Sigmoid colon (tissue), 7 donors: Measurements from ENCODE around the gene PBX3. TPM values are rescaled to one million over a fixed set of nuclear protein-coding genes. Genes with fewer than 3 reads are reported as not detected.

Experiments used
- DNase-seq: peaks from one replicate; pipeline ENCODE4 v3.0.0-alpha.2; 2019
- H3K27ac ChIP-seq, 4 donors: fragments of 200-600 bp; sonication (generic); one replicate each; pipeline ENCODE4 v1.5.1; 2016 to 2019; ENCODE audit warnings: mild to moderate bottlenecking in 1 of 4
- H3K27me3 ChIP-seq, 3 donors: fragments of 200-600 bp; sonication (generic); one replicate each; pipeline ENCODE4 v1.5.1; 2019; ENCODE audit warnings: mild to moderate bottlenecking in 1 of 3
- H3K36me3 ChIP-seq, 4 donors: fragments of 200-600 bp; sonication (generic); one replicate each; pipeline ENCODE4 v1.5.1; 2016 to 2019
- H3K4me1 ChIP-seq, 4 donors: fragments of 200-600 bp; sonication (generic); one replicate each; pipeline ENCODE4 v1.5.1; 2017 to 2019
- H3K4me3 ChIP-seq, 4 donors: fragments of 200-600 bp; sonication (generic); one replicate each; pipeline ENCODE4 v1.5.1; 2017 to 2019; ENCODE audit warnings: mild to moderate bottlenecking in 2 of 4, moderate library complexity in 1 of 4
- H3K9me3 ChIP-seq, 4 donors: fragments of 200-600 bp in 3 of 4; sonication (generic) in 3 of 4; one replicate each; pipeline versions ENCODE4 v1.5.1 to v1.6.1; 2013 to 2019
- EP300 ChIP-seq, 4 donors: sonication (generic); formaldehyde crosslinking; IDR thresholded peaks; one replicate each; pipeline ENCODE4 v1.6.1; 2017; ENCODE audit warnings: antibody characterized with exemption in 4 of 4
- POLR2A ChIP-seq, 2 donors: fragments of 450-650 bp; IDR thresholded peaks; one replicate each; pipeline ENCODE4 v1.6.1; 2016; ENCODE audit warnings: antibody characterized with exemption in 2 of 2, mild to moderate bottlenecking in 2 of 2, moderate library complexity in 2 of 2
- POLR2AphosphoS5 ChIP-seq, 4 donors: sonication (generic); formaldehyde crosslinking; IDR thresholded peaks; one replicate each; pipeline ENCODE4 v1.6.1; 2017; ENCODE audit warnings: antibody characterized with exemption in 4 of 4
- WGBS, 2 donors: extraction: QIAGEN DNeasy Blood & Tissue Kit; methylation state at CpG; one replicate each; pipeline ENCODE4 v1.1.7; 2013; 5-methylcytosine and 5-hydroxymethylcytosine counted together
- intact Hi-C: fragments of 100-400 bp; cut with DNase I; formaldehyde crosslinking; loops from one replicate; pipeline ENCODE4 v1.15.1; 2023
- polyA plus RNA-seq, 3 donors: library from polyadenylated mRNA; stranded (reverse); fragments of 200-250 nt; gene quantifications; one replicate each; pipeline ENCODE4 v1.2.3, GENCODE V29; 2013
- total RNA-seq, 4 donors: library from RNA; depleted of rRNA; stranded (reverse); fragments of >200 nt; gene quantifications; one replicate each; pipeline ENCODE4 v1.1.0, GENCODE V29; 2016
- TF ChIP-seq, protein P1 (sequence below), 4 experiments: fragments of 450-650 bp in 3 of 4; fragments of 200-600 bp in 1 of 4; IDR thresholded peaks; one replicate each; pipeline ENCODE4 v1.5.1; 2016 to 2019; ENCODE audit warnings: antibody characterized with exemption in 4 of 4, mild to moderate bottlenecking in 3 of 4, moderate library complexity in 2 of 4
- donor health status: healthy with polysubstance abuse.
- donor health status: Bipolar disorder and iron deficiency.
- donor health status: healthy.

The PBX3 gene
- total and polyA plus RNA-seq, 7 donors, result 2.8 to 159 (median 90.6) TPM

GRCh38 chr9:125969868-125970267 is 222.7 kb downstream of the PBX3 start:
- H3K4me3 ChIP-seq, result no peak overlapping the region
- H3K27me3 ChIP-seq, result no peaks in the 10 kb centered on the region
- H3K4me1 ChIP-seq, result peaks cover 0 to 4% (median 0%) of the 10 kb centered on the region in 4 donors
- DNase-seq, result no peak
- 75 to 88% methylated on average over 5 of the region's 5 CpGs for WGBS, 2 donors
- H3K27ac ChIP-seq, result no peak overlapping the region
- intact Hi-C loops, result loop anchor here (5.0 kb wide), 1 partner anchor 223 kb away; the partner anchor contains the start of gene PBX3
- H3K9me3 ChIP-seq, result no peaks in the 10 kb centered on the region
- peaks cover 0 to 20% (median 2%) of the 10 kb centered on the region in 4 donors for H3K36me3 ChIP-seq
- TF ChIP-seq EP300 (IDR thresholded peaks at IDR 0.05), result no peak
- TF ChIP-seq, protein P1, sequence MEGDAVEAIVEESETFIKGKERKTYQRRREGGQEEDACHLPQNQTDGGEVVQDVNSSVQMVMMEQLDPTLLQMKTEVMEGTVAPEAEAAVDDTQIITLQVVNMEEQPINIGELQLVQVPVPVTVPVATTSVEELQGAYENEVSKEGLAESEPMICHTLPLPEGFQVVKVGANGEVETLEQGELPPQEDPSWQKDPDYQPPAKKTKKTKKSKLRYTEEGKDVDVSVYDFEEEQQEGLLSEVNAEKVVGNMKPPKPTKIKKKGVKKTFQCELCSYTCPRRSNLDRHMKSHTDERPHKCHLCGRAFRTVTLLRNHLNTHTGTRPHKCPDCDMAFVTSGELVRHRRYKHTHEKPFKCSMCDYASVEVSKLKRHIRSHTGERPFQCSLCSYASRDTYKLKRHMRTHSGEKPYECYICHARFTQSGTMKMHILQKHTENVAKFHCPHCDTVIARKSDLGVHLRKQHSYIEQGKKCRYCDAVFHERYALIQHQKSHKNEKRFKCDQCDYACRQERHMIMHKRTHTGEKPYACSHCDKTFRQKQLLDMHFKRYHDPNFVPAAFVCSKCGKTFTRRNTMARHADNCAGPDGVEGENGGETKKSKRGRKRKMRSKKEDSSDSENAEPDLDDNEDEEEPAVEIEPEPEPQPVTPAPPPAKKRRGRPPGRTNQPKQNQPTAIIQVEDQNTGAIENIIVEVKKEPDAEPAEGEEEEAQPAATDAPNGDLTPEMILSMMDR (IDR thresholded peaks at IDR 0.05), result no peak
- no peak for TF ChIP-seq POLR2A (IDR thresholded peaks at IDR 0.05)

- no peak for DNase-seq
- Histone ChIP-seq H3K27me3 (no peaks in the 10 kb centered on the region), H3K36me3 (peaks cover 0 to 15% (median 2%) of the 10 kb centered on the region in 4 donors), H3K27ac (no peak overlapping the region), H3K9me3 (no peaks in the 10 kb centered on the region), H3K4me3 (no peak overlapping the region), H3K4me1 (peaks cover 0 to 4% (median 0%) of the 10 kb centered on the region in 4 donors)
- TF ChIP-seq POLR2A (IDR thresholded peaks at IDR 0.05) (no peak), POLR2AphosphoS5 (IDR thresholded peaks at IDR 0.05) (no peak), EP300 (IDR thresholded peaks at IDR 0.05) (no peak)
- TF ChIP-seq, protein P1 (IDR thresholded peaks at IDR 0.05), result no peak
- WGBS, 2 donors, result 84 to 88% methylated on average over 5 of the region's 5 CpGs
- intact Hi-C loops, result no loop called here
Measured at GRCh38 chr9:125970340-125970739, 223.2 kb downstream of the PBX3 start.

DNA sequence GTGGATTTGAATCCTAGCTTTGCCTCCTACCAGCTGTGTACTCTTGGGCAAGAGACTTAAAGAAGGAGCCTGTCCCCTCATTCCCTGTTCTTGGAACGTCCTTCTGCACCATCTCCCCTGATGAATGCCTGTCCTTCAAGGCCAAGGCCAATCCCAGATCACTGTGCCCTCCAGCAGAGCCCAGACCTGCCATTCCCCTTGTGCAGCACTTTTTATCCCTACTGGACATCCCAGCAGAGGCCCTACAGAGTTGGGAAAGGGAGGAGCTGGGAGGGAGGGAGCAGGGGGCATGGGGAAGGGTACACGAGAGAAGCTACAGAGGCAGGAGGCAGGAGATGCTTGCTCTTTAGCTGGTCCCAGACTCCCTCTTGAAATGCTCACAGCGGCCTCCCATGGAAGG is 223.9 kb downstream of the PBX3 start:
- Histone ChIP-seq H3K4me3 (no peak overlapping the region), H3K4me1 (peaks cover 0 to 4% (median 0%) of the 10 kb centered on the region in 4 donors), H3K27ac (no peak overlapping the region), H3K36me3 (peaks cover 0 to 8% (median 2%) of the 10 kb centered on the region in 4 donors), H3K27me3 (no peaks in the 10 kb centered on the region), H3K9me3 (no peaks in the 10 kb centered on the region)
- intact Hi-C loops, result no loop called here
- WGBS, 2 donors, result 85 to 86% methylated on average over 3 of the region's 3 CpGs
- DNase-seq, result no peak
- TF ChIP-seq POLR2A (IDR thresholded peaks at IDR 0.05) (no peak), POLR2AphosphoS5 (IDR thresholded peaks at IDR 0.05) (no peak), EP300 (IDR thresholded peaks at IDR 0.05) (no peak)
- TF ChIP-seq, protein P1 (IDR thresholded peaks at IDR 0.05), result no peak

DNA sequence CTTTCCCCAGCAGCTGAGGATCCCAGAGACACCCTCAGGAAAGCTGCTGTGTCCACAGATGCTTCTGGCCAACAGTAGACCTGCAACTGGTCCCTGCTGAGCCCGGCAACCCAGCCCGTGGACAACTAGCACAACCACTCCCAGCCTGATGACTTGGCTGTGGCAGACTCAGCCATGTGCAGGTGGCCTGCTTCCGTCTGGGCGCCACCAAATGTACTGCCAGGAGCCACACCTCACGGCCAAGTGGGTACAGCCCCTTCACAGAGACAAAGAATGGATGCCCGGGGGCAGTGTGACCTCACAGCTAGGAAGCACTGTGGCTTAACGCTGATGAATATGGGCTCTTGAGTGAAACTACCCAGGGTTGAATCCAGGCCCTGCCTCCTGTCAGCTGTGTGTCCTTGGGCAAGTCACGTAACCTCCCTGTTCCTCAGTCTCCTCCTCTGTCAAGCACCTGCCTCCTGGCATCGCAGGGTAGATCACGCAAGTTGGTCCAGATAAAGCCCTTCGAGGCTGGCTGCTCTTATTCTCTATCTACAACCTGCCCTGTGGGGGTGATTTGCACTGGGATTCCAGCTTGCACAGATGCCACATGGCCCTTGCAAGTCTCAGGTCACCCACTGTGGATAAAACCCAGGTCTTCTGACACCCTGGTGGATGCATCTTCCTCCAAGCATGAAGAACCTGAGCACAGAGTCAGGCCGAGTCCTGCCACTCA is 225.0 kb downstream of the PBX3 start:
- H3K4me1 ChIP-seq, result no peaks in the 10 kb centered on the region
- 59 to 88% methylated on average over 12 of the region's 12 CpGs for WGBS, 2 donors
- H3K9me3 ChIP-seq, result no peaks in the 10 kb centered on the region
- intact Hi-C loops, result no loop called here
- TF ChIP-seq EP300 (IDR thresholded peaks at IDR 0.05) (no peak), POLR2A (IDR thresholded peaks at IDR 0.05) (no peak), POLR2AphosphoS5 (IDR thresholded peaks at IDR 0.05) (no peak)
- TF ChIP-seq, protein P1 (IDR thresholded peaks at IDR 0.05), result no peak
- DNase-seq, result no peak
- H3K27ac ChIP-seq, result no peak overlapping the region
- H3K36me3 ChIP-seq, result peaks cover 0 to 2% (median 0%) of the 10 kb centered on the region in 4 donors
- no peaks in the 10 kb centered on the region for H3K27me3 ChIP-seq
- no peak overlapping the region for H3K4me3 ChIP-seq
